A673 (cell line): ENCODE results near the gene SEC11C. TPM values are rescaled to one million over a fixed set of nuclear protein-coding genes. Genes with fewer than 3 reads are reported as not detected.

Experiments
- BruUV-seq: library from RNA; stranded (reverse); fragments of 400-500 nt; replicated peaks from 2 replicates; lab custom pipeline; 2021; lab: Mats Ljungman, UMichigan
- CTCF ChIA-PET: fragments of 300-600 bp; sonication (Branson Sonifier 250); formaldehyde crosslinking; loops from one replicate; lab custom pipeline; 2022; ENCODE audit warnings: antibody characterized with exemption; lab: Charles Lee
- POLR2A ChIA-PET: fragments of 300-600 bp; sonication (Branson Sonifier 250); formaldehyde crosslinking; loops from one replicate; lab custom pipeline; 2022; ENCODE audit warnings: antibody characterized with exemption; ENCODE audit not compliant: low non-redundant PET; lab: Charles Lee
- DNase-seq: peaks from one replicate; pipeline ENCODE4 v3.0.0-alpha.2; 2015; ENCODE audit warnings: low spot score
- H3K27ac ChIP-seq: fragments of 200-600 bp; sonication (generic); 2 replicates; pipeline ENCODE4 v1.5.1; 2016; ENCODE audit warnings: mixed run types, low read depth, mild to moderate bottlenecking, mixed read lengths, antibody characterized with exemption, low read length; ENCODE audit not compliant: poor library complexity, severe bottlenecking
- H3K27me3 ChIP-seq: fragments of 200-600 bp; sonication (generic); replicated peaks from 2 replicates; pipeline ENCODE4 v1.6.1; 2017; ENCODE audit warnings: mixed run types, low read depth, mild to moderate bottlenecking, mixed read lengths, antibody characterized with exemption, low read length; ENCODE audit not compliant: insufficient read depth, poor library complexity
- H3K36me3 ChIP-seq: fragments of 200-600 bp; sonication (generic); 2 replicates; pipeline ENCODE4 v1.6.1; 2016; ENCODE audit warnings: mixed run types, mild to moderate bottlenecking, mixed read lengths, antibody characterized with exemption, low read length; ENCODE audit not compliant: insufficient read depth, poor library complexity, severe bottlenecking
- H3K4me1 ChIP-seq: fragments of 200-600 bp; sonication (generic); 2 replicates; pipeline ENCODE4 v1.6.1; 2017; ENCODE audit warnings: mixed run types, mild to moderate bottlenecking, mixed read lengths, antibody characterized with exemption, low read length; ENCODE audit not compliant: insufficient read depth, poor library complexity, severe bottlenecking
- H3K4me3 ChIP-seq: fragments of 200-600 bp; sonication (generic); 2 replicates; pipeline ENCODE4 v1.5.1; 2016; ENCODE audit warnings: low read depth, mixed run types, mild to moderate bottlenecking, mixed read lengths, low read length; ENCODE audit not compliant: poor library complexity, severe bottlenecking
- H3K9me3 ChIP-seq: fragments of 200-600 bp; sonication (generic); 2 replicates; pipeline ENCODE4 v1.6.1; 2016; ENCODE audit warnings: mixed run types, low read depth, mild to moderate bottlenecking, mixed read lengths, antibody characterized with exemption, low read length; ENCODE audit not compliant: poor library complexity, severe bottlenecking
- CTCF ChIP-seq: fragments of 300-800, 200-600 bp; sonication (generic); conservative IDR thresholded peaks from 2 replicates; pipeline ENCODE4 v1.5.1; 2017; ENCODE audit warnings: low read depth, mild to moderate bottlenecking, antibody characterized with exemption, low read length, moderate library complexity, mixed read lengths
- EZH2 ChIP-seq: fragments of 200-600 bp; sonication (generic); IDR thresholded peaks from 2 replicates; pipeline ENCODE4 v1.6.1; 2017; ENCODE audit warnings: borderline replicate concordance, low read depth, mild to moderate bottlenecking, mixed read lengths, antibody characterized with exemption, low read length; ENCODE audit not compliant: poor library complexity, severe bottlenecking
- intact Hi-C: fragments of 100-400 bp; cut with micrococcal nuclease; formaldehyde crosslinking; loops from one replicate; pipeline ENCODE4 v1.10.0; 2022; ENCODE audit not compliant: unreplicated experiment
- total RNA-seq: library from RNA; stranded (reverse); gene quantifications from 2 replicates; pipeline ENCODE4 v1.2.3, GENCODE V29; 2021

SEC11C gene
- total RNA-seq, 1 experiment from 2014 or later, result 355 TPM

DNA sequence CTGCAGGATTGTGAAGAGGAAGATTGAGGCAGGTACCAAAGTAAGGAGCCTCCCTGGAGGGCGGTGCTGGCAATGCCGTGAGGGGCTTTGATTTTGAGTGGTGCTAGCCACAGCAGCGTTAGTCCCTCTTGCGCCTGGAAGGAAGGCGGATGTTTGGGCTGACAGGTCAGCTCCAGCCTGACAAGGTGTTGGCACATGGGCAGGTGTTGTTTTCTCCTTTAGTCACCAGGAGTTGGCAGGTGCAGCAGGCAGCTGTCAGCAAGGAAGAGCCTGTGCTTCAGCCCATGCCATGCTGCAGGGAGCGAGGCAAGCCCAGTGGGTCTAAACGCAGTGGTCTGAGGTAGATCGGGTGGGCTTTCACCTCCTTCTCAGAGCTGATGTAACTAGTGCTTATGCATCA, 8.5 kb downstream of the SEC11C start:
- DNase-seq, result no peak
- BruUV-seq, result no TSS peak
- no peaks in the 10 kb centered on the region for H3K27me3 ChIP-seq
- intact Hi-C loops, result no loop called here
- H3K4me1 ChIP-seq, result peaks cover 55% of the 10 kb centered on the region
- no peak for TF ChIP-seq EZH2
- TF ChIP-seq CTCF, result no peak
- H3K27ac ChIP-seq, result no peak overlapping the region
- POLR2A ChIA-PET, result no interaction called here
- peaks cover 46% of the 10 kb centered on the region for H3K36me3 ChIP-seq
- CTCF ChIA-PET, result no interaction called here
- H3K9me3 ChIP-seq, result no peaks in the 10 kb centered on the region
- H3K4me3 ChIP-seq, result no peak overlapping the region

GRCh38 chr18:59149007-59149406, 9.3 kb downstream of the SEC11C start:
- ChIA-PET CTCF (no interaction called here), POLR2A (no interaction called here)
- BruUV-seq, result no TSS peak
- H3K36me3 ChIP-seq, result peaks cover 54% of the 10 kb centered on the region
- H3K27me3 ChIP-seq, result no peaks in the 10 kb centered on the region
- H3K4me1 ChIP-seq, result peaks cover 49% of the 10 kb centered on the region
- DNase-seq, result no peak
- no peaks in the 10 kb centered on the region for H3K9me3 ChIP-seq
- intact Hi-C loops, result no loop called here
- H3K4me3 ChIP-seq, result no peak overlapping the region
- no peak for TF ChIP-seq CTCF
- no peak for TF ChIP-seq EZH2
- H3K27ac ChIP-seq, result peak overlapping the region; percentile 22

DNA sequence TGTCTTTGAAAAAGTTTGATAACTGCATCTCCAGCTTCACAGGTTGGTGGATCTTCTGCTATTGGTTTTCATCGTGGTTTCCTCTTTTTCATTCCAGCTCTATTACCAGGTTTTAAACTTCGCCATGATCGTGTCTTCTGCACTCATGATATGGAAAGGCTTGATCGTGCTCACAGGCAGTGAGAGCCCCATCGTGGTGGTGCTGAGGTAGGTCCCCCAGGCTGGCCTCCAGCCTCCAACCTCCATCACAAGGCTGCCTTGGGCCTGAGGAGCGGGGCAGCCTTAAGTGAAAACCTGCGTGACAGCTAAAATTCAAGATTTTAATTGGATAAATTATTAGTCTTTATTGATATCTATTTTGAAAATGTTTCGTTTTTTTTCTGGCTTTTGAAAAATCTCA, 9.7 kb downstream of the SEC11C start:
- intact Hi-C loops, result no loop called here
- Histone ChIP-seq H3K4me1 (peaks cover 49% of the 10 kb centered on the region), H3K9me3 (no peaks in the 10 kb centered on the region), H3K4me3 (no peak overlapping the region), H3K27me3 (no peaks in the 10 kb centered on the region), H3K36me3 (peaks cover 58% of the 10 kb centered on the region), H3K27ac (peak overlapping the region; percentile 22)
- DNase-seq, result no peak
- ChIA-PET POLR2A (no interaction called here), CTCF (no interaction called here)
- TF ChIP-seq CTCF, result no peak
- no peak for TF ChIP-seq EZH2
- no TSS peak for BruUV-seq
